WTC11 (cell line): Measurements from ENCODE around the gene COL16A1. TPM values are rescaled to one million over a fixed set of nuclear protein-coding genes. Genes with fewer than 3 reads are reported as not detected.

Source experiments
- ATAC-seq: fragments of 200-7000 bp; cut with Tn5 transposase; 2 replicates; pipeline ENCODE4 v1.10.0; 2021; ENCODE audit warnings: mild to moderate bottlenecking, moderate library complexity
- CTCF ChIA-PET: fragments of 300-600 bp; sonication (Branson Sonifier 250); formaldehyde crosslinking; loops from one replicate; lab custom pipeline; 2021; ENCODE audit warnings: antibody characterized with exemption; lab: Charles Lee
- POLR2A ChIA-PET: fragments of 350-600 bp; sonication (Branson Sonifier 250); formaldehyde crosslinking; loops from one replicate; lab custom pipeline; 2021; ENCODE audit warnings: antibody characterized with exemption; lab: Charles Lee
- DNase-seq: peaks from one replicate; pipeline ENCODE4 v3.0.0; 2021; ENCODE audit warnings: low spot score
- H3K27ac Mint-ChIP-seq: 2 replicates; pipeline ENCODE4 v1.8.0; 2021; ENCODE audit warnings: mixed read lengths
- H3K27me3 Mint-ChIP-seq: 2 replicates; pipeline ENCODE4 v1.8.0; 2021; ENCODE audit warnings: low read depth, mild to moderate bottlenecking, moderate library complexity, mixed read lengths
- H3K36me3 Mint-ChIP-seq: 2 replicates; pipeline ENCODE4 v1.8.0; 2021; ENCODE audit warnings: mixed read lengths
- H3K4me1 Mint-ChIP-seq: 2 replicates; pipeline ENCODE4 v1.8.0; 2022; ENCODE audit warnings: mixed read lengths
- H3K4me3 Mint-ChIP-seq: 2 replicates; pipeline ENCODE4 v1.8.0; 2021; ENCODE audit warnings: mild to moderate bottlenecking, moderate library complexity, mixed read lengths
- H3K9me3 Mint-ChIP-seq: 2 replicates; pipeline ENCODE4 v1.8.0; 2021; ENCODE audit warnings: mixed read lengths
- ATF6 ChIP-seq: sonication (generic); formaldehyde crosslinking; IDR thresholded peaks from 2 replicates; pipeline ENCODE4 v1.8.1; 2023; ENCODE audit warnings: mild to moderate bottlenecking, missing genetic modification reagents
- CREB1 ChIP-seq: sonication (generic); formaldehyde crosslinking; IDR thresholded peaks from 2 replicates; pipeline ENCODE4 v1.8.0; 2023; ENCODE audit warnings: mild to moderate bottlenecking, missing genetic modification reagents
- FOXJ3 ChIP-seq: sonication (generic); formaldehyde crosslinking; IDR thresholded peaks from 2 replicates; pipeline ENCODE4 v1.9.0; 2021; ENCODE audit warnings: missing genetic modification reagents, mild to moderate bottlenecking, borderline replicate concordance
- FOXK1 ChIP-seq: sonication (generic); formaldehyde crosslinking; IDR thresholded peaks from 2 replicates; pipeline ENCODE4 v1.8.0; 2022; ENCODE audit warnings: mild to moderate bottlenecking, moderate library complexity, missing genetic modification reagents
- FOXP4 ChIP-seq: sonication (generic); formaldehyde crosslinking; IDR thresholded peaks from 2 replicates; pipeline ENCODE4 v1.8.0; 2022; ENCODE audit warnings: mild to moderate bottlenecking, missing genetic modification reagents
- GABPB1 ChIP-seq: sonication (generic); formaldehyde crosslinking; IDR thresholded peaks from 2 replicates; pipeline ENCODE4 v1.8.1; 2023; ENCODE audit warnings: mild to moderate bottlenecking, missing genetic modification reagents
- JAZF1 ChIP-seq: fragments of 250-450 bp; sonication (Bioruptor Pico); IDR thresholded peaks from 2 replicates; pipeline ENCODE4 v1.9.0; 2021; ENCODE audit warnings: moderate library complexity, mild to moderate bottlenecking, inconsistent platforms
- STAT6 ChIP-seq: sonication (generic); formaldehyde crosslinking; conservative IDR thresholded peaks from 2 replicates; pipeline ENCODE4 v1.8.1; 2023; ENCODE audit warnings: mild to moderate bottlenecking, low read depth, missing genetic modification reagents, moderate library complexity
- TCF7 ChIP-seq: sonication (generic); formaldehyde crosslinking; IDR thresholded peaks from 2 replicates; pipeline ENCODE4 v1.8.0; 2022; ENCODE audit warnings: mild to moderate bottlenecking, low read depth, missing genetic modification reagents, moderate library complexity
- USF1 ChIP-seq: sonication (generic); formaldehyde crosslinking; IDR thresholded peaks from 2 replicates; pipeline ENCODE4 v1.8.0; 2022; ENCODE audit warnings: mild to moderate bottlenecking, missing genetic modification reagents
- total RNA-seq: library from RNA; stranded (reverse); gene quantifications from 3 replicates; pipeline ENCODE4 v1.2.3, GENCODE V29; 2021

The COL16A1 gene
- total RNA-seq, 1 experiment from 2014 or later, result 8.8 TPM

DNA sequence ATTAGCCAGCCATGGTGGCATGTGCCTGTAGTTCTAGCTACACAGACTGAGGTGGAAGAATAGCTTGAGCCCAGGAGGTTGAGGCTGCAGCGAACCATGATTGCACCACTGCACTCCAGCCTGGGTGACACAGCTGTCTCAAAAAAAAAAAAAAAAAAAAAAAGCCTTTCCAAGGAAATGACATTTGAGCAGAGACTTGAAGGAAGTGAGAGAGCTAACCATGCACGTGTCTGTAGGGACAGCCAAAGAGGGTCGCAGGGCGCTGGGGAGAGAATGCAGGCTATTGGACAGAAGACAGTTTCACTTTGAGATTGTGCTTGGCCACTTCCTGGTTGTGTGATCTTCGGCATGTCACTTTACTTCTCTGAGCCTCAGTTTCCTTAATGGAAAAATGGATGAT lies 79.5 kb downstream of the COL16A1 start:
- DNase-seq (no peak), ATAC-seq (no peak)
- peaks cover 1% of the 10 kb centered on the region for H3K27me3 Mint-ChIP-seq
- ChIA-PET POLR2A (interaction anchor here (0.7 kb wide), 1 partner anchor 501 kb away, joined by 10 read pairs; no protein-coding TSS in a partner anchor), CTCF (interaction anchor here (0.6 to 0.8 kb wide), 2 partner anchors 9 to 14 kb away, joined by 6 to 9 read pairs; no protein-coding TSS in a partner anchor)
- H3K4me3 Mint-ChIP-seq, result no peak overlapping the region
- no peak overlapping the region for H3K27ac Mint-ChIP-seq
- H3K4me1 Mint-ChIP-seq, result 0 out of 2 replicates have a peak, but pooled peaks cover 4% of the 10 kb centered on the region
- no peak for TF ChIP-seq USF1 (CRISPR knock-in tag)
- H3K9me3 Mint-ChIP-seq, result no peaks in the 10 kb centered on the region
- peaks cover 7% of the 10 kb centered on the region; the same call in 1 of the 2 replicates for H3K36me3 Mint-ChIP-seq

DNA sequence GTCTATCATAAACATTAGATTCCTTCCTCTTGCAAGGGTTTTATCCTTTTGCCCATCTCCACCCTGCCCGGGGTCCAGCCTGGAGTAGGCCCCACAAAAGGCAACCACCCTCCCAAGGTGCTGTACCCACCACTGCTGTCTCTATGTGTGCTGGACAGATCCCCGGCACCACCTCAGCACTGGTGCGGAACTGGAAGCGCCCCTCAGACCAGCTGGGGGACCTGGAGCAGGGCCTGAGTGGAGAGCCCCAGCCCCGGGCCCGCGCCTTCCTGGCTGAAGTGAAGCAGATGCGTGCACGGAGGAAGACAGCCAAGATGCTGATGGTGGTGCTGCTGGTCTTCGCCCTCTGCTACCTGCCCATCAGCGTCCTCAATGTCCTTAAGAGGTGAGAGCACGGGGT lies 80.5 kb downstream of the COL16A1 start:
- CTCF ChIA-PET, result interaction anchor here (0.8 kb wide), 1 partner anchor 10 kb away, joined by 9 read pairs; no protein-coding TSS in a partner anchor
- 0 out of 2 replicates have a peak, but pooled peaks cover 4% of the 10 kb centered on the region for H3K36me3 Mint-ChIP-seq
- 0 out of 2 replicates have a peak, but pooled peaks cover 6% of the 10 kb centered on the region for H3K4me1 Mint-ChIP-seq
- POLR2A ChIA-PET, result no interaction called here
- peaks cover 8% of the 10 kb centered on the region for H3K27me3 Mint-ChIP-seq
- H3K9me3 Mint-ChIP-seq, result no peaks in the 10 kb centered on the region
- TF ChIP-seq FOXJ3 (CRISPR knock-in tag) (no peak), JAZF1 (CRISPR knock-in tag) (no peak), FOXK1 (CRISPR knock-in tag) (no peak), ATF6 (CRISPR knock-in tag) (no peak)
- H3K27ac Mint-ChIP-seq, result no peak overlapping the region
- DNase-seq (no peak), ATAC-seq (no peak)
- no peak overlapping the region for H3K4me3 Mint-ChIP-seq

GRCh38 chr1:31621847-31622730 lies 81.7 kb downstream of the COL16A1 start:
- no peak for TF ChIP-seq FOXP4 (CRISPR knock-in tag)
- no peak for TF ChIP-seq FOXJ3 (CRISPR knock-in tag)
- TF ChIP-seq GABPB1, result no peak
- no peak for TF ChIP-seq TCF7 (CRISPR knock-in tag)
- TF ChIP-seq CREB1 (CRISPR knock-in tag), result no peak
- TF ChIP-seq STAT6, result no peak
- ATAC-seq (no peak), DNase-seq (no peak)
- POLR2A ChIA-PET, result no interaction called here
- Mint-ChIP-seq H3K9me3 (no peaks in the 10 kb centered on the region), H3K36me3 (no peaks in the 10 kb centered on the region), H3K4me1 (peaks cover 9% of the 10 kb centered on the region; the same call in 1 of the 2 replicates), H3K27ac (no peak overlapping the region), H3K27me3 (peaks cover 11% of the 10 kb centered on the region), H3K4me3 (no peak overlapping the region)
- CTCF ChIA-PET, result no interaction called here
